OCI-LY1 (cell line): Measurements from ENCODE around the gene OLFML1.

ENCODE experiments used
- EZH2 ChIP-seq: fragments of 200-600 bp; sonication (generic), shearing (Covaris generic); IDR thresholded peaks from 2 replicates; pipeline ENCODE4 v1.8.0; 2017; ENCODE audit warnings: borderline replicate concordance, mixed run types, mild to moderate bottlenecking, antibody characterized with exemption, low read length, moderate library complexity, mixed read lengths
- TF ChIP-seq, protein P1 (sequence below): fragments of 200-600 bp; sonication (generic), shearing (Covaris generic); IDR thresholded peaks from 2 replicates; pipeline ENCODE4 v1.5.1; 2017; ENCODE audit warnings: mild to moderate bottlenecking, antibody characterized with exemption, low read length, moderate library complexity, mixed read lengths

DNA sequence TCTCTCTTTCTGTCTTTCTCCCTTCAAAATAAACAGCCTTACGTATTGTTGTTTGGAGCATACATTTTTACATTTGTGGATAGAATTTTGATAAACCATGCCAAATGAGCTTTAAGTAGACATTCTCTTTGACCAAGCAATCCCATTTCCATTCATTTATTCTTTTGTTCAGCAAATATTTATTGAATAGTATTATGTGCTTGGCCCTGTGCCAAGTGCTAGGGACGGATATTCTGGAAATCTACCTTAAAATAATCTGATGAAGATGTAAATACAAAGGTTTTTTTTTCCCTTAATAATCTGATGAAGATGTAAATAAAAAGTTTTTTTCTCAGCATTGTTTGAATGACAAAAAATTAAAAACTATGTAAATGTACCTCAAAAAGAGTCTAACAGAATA is 2.1 kb downstream of the OLFML1 start:
- TF ChIP-seq, protein P1, sequence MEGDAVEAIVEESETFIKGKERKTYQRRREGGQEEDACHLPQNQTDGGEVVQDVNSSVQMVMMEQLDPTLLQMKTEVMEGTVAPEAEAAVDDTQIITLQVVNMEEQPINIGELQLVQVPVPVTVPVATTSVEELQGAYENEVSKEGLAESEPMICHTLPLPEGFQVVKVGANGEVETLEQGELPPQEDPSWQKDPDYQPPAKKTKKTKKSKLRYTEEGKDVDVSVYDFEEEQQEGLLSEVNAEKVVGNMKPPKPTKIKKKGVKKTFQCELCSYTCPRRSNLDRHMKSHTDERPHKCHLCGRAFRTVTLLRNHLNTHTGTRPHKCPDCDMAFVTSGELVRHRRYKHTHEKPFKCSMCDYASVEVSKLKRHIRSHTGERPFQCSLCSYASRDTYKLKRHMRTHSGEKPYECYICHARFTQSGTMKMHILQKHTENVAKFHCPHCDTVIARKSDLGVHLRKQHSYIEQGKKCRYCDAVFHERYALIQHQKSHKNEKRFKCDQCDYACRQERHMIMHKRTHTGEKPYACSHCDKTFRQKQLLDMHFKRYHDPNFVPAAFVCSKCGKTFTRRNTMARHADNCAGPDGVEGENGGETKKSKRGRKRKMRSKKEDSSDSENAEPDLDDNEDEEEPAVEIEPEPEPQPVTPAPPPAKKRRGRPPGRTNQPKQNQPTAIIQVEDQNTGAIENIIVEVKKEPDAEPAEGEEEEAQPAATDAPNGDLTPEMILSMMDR, result no peak
- no peak for TF ChIP-seq EZH2
